ENCODE measurements around the gene CERS6.

DNA sequence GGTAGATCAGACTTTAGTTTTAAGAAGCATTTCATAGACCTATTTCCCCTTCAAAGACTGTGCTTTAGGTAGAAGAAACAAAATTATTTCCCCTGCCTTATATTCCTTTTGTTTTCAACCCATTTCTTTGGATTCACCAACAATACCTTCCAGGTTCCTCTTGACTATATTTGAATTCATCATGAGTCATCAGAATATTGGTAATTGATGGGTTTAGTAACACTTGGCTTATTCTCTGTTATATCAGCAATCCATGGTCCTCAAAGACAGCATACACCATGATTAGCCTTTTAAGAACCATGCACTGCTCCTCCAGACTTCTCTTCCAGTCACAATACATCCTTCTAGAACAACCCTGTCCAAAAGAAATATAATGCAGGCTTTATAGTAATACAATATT is 263.4 kb downstream of the CERS6 start:
- TF ChIP-seq, protein P1, sequence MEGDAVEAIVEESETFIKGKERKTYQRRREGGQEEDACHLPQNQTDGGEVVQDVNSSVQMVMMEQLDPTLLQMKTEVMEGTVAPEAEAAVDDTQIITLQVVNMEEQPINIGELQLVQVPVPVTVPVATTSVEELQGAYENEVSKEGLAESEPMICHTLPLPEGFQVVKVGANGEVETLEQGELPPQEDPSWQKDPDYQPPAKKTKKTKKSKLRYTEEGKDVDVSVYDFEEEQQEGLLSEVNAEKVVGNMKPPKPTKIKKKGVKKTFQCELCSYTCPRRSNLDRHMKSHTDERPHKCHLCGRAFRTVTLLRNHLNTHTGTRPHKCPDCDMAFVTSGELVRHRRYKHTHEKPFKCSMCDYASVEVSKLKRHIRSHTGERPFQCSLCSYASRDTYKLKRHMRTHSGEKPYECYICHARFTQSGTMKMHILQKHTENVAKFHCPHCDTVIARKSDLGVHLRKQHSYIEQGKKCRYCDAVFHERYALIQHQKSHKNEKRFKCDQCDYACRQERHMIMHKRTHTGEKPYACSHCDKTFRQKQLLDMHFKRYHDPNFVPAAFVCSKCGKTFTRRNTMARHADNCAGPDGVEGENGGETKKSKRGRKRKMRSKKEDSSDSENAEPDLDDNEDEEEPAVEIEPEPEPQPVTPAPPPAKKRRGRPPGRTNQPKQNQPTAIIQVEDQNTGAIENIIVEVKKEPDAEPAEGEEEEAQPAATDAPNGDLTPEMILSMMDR (tag by site-specific recombination; IDR thresholded peaks at IDR 0.05), result no peak
- TF ChIP-seq ZNF549 (tag by site-specific recombination; IDR thresholded peaks at IDR 0.05) (no peak), SETDB1 (IDR thresholded peaks at IDR 0.05; ENCODE audit: insufficient read length, low read length) (no peak), ZNF292 (tag by site-specific recombination; IDR thresholded peaks at IDR 0.05; ENCODE audit: borderline replicate concordance, low read depth) (no peak), SALL2 (tag by site-specific recombination; IDR thresholded peaks at IDR 0.05; ENCODE audit: borderline replicate concordance) (no peak), IKZF3 (tag by site-specific recombination; IDR thresholded peaks at IDR 0.05) (no peak), ZNF777 (tag by site-specific recombination; IDR thresholded peaks at IDR 0.05; ENCODE audit: borderline replicate concordance) (no peak), KLF16 (tag by site-specific recombination; IDR thresholded peaks at IDR 0.05) (no peak), ZFP41 (tag by site-specific recombination; IDR thresholded peaks at IDR 0.05; ENCODE audit: borderline replicate concordance) (no peak), SP2 (tag by site-specific recombination; IDR thresholded peaks at IDR 0.05) (no peak)
- TF ChIP-seq, protein P2, sequence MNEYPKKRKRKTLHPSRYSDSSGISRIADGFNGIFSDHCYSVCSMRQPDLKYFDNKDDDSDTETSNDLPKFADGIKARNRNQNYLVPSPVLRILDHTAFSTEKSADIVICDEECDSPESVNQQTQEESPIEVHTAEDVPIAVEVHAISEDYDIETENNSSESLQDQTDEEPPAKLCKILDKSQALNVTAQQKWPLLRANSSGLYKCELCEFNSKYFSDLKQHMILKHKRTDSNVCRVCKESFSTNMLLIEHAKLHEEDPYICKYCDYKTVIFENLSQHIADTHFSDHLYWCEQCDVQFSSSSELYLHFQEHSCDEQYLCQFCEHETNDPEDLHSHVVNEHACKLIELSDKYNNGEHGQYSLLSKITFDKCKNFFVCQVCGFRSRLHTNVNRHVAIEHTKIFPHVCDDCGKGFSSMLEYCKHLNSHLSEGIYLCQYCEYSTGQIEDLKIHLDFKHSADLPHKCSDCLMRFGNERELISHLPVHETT (tag by site-specific recombination; IDR thresholded peaks at IDR 0.05), result no peak
- TF ChIP-seq, protein P3, sequence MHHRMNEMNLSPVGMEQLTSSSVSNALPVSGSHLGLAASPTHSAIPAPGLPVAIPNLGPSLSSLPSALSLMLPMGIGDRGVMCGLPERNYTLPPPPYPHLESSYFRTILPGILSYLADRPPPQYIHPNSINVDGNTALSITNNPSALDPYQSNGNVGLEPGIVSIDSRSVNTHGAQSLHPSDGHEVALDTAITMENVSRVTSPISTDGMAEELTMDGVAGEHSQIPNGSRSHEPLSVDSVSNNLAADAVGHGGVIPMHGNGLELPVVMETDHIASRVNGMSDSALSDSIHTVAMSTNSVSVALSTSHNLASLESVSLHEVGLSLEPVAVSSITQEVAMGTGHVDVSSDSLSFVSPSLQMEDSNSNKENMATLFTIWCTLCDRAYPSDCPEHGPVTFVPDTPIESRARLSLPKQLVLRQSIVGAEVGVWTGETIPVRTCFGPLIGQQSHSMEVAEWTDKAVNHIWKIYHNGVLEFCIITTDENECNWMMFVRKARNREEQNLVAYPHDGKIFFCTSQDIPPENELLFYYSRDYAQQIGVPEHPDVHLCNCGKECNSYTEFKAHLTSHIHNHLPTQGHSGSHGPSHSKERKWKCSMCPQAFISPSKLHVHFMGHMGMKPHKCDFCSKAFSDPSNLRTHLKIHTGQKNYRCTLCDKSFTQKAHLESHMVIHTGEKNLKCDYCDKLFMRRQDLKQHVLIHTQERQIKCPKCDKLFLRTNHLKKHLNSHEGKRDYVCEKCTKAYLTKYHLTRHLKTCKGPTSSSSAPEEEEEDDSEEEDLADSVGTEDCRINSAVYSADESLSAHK (tag by site-specific recombination; IDR thresholded peaks at IDR 0.05), result no peak
